Measurements from ENCODE around the gene SMPD4.
"Not testable (repeated sequence)": the region's sequence is repeated elsewhere in the genome, so short reads cannot be mapped to it uniquely, and the experiment has no call there.

SMPD4 gene

GRCh38 chr2:130138326-130138725, 43.1 kb downstream of the SMPD4 start:
- not testable (repeated sequence) for DNase-seq

- not testable (repeated sequence) for DNase-seq
These were observed 44.3 kb downstream of the SMPD4 start for GRCh38 chr2:130137118-130137517.

- not testable (repeated sequence) for DNase-seq
These were observed 44.9 kb downstream of the SMPD4 start for GRCh38 chr2:130136546-130136945.

- no peak for DNase-seq
These were observed 45.5 kb downstream of the SMPD4 start for GRCh38 chr2:130135692-130136541.

- not testable (repeated sequence) for DNase-seq
These were observed 52.1 kb downstream of the SMPD4 start, which contains the start of gene POTEF for GRCh38 chr2:130129120-130129829. Gene POTEF (minus strand): TSS chr2:130129222. CDS start chr2:130120515, 8,707 bp downstream.

- not testable (repeated sequence) for DNase-seq
These were observed 52.9 kb downstream of the SMPD4 start for GRCh38 chr2:130128464-130128863.

GRCh38 chr2:130127726-130128125, 53.7 kb downstream of the SMPD4 start:
- not testable (repeated sequence) for DNase-seq

GRCh38 chr2:130120924-130121323, 60.5 kb downstream of the SMPD4 start:
- not testable (repeated sequence) for DNase-seq

- DNase-seq = not testable (repeated sequence)
These were observed 78.6 kb downstream of the SMPD4 start for GRCh38 chr2:130102597-130103363.

All from activated CD4-positive, alpha-beta T cell treated with anti-CD3 and anti-CD28 coated beads, Interleukin-10, Interleukin-2, amounts not matched to agents 100 ng/mL and 50 ng/mL, durations not matched to agents 16 hours and 8 hours (primary cell).